Breast epithelium (tissue), 3 donors: ENCODE measurements around the gene FTCDNL1.

Source experiments
- POLR2A ChIP-seq: fragments of 450-650 bp; IDR thresholded peaks from one replicate; pipeline ENCODE4 v1.6.1; 2016; ENCODE audit warnings: antibody characterized with exemption, mild to moderate bottlenecking, moderate library complexity
- POLR2AphosphoS5 ChIP-seq, 3 donors: sonication (generic); formaldehyde crosslinking; IDR thresholded peaks; one replicate each; pipeline ENCODE4 v1.6.1; 2017; ENCODE audit warnings: antibody characterized with exemption in 3 of 3
- TF ChIP-seq, protein P1 (sequence below), 3 donors: fragments of 450-650 bp; IDR thresholded peaks; one replicate each; pipeline ENCODE4 v1.5.1; 2016 to 2017; ENCODE audit warnings: antibody characterized with exemption in 3 of 3, mild to moderate bottlenecking in 3 of 3, moderate library complexity in 3 of 3

DNA sequence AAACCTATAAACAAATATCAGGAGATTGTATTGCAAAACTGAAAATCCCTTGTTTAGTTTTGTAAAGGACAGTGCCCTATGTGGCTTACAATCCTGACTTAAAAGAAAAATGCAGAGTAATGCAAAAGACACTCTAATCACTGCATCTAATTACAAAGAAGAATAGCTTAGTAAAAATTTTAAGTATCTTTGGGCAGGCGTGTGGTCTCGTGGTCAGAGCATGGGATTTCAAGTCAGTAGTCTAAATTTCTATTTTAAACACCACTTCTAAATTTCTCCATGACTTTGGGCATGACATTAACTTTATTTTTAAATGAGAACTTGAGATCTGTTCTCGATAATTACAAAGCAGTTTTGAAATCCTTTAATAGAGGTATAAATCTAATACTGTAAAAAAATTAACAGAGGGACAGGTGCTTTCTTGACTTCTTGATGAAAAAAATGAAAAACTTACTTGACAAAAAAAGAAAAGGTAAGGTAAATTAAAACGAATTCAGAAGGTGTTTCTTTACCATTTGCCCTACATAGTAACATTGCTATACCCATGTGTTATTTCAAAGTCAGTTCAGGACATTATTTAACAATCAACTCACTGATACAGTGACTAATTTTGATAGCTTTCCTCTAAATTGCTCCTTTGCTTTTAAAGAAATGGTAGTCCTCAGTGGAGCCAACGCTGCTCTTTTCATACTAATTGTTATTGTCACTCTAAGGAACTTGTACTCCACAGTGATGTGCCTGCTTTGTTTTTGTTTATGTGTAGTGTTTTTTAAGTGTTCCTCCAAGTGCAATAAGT lies 17.6 kb upstream of the FTCDNL1 start:
- TF ChIP-seq POLR2A, result no peak
- TF ChIP-seq, protein P1, sequence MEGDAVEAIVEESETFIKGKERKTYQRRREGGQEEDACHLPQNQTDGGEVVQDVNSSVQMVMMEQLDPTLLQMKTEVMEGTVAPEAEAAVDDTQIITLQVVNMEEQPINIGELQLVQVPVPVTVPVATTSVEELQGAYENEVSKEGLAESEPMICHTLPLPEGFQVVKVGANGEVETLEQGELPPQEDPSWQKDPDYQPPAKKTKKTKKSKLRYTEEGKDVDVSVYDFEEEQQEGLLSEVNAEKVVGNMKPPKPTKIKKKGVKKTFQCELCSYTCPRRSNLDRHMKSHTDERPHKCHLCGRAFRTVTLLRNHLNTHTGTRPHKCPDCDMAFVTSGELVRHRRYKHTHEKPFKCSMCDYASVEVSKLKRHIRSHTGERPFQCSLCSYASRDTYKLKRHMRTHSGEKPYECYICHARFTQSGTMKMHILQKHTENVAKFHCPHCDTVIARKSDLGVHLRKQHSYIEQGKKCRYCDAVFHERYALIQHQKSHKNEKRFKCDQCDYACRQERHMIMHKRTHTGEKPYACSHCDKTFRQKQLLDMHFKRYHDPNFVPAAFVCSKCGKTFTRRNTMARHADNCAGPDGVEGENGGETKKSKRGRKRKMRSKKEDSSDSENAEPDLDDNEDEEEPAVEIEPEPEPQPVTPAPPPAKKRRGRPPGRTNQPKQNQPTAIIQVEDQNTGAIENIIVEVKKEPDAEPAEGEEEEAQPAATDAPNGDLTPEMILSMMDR (IDR thresholded peaks at IDR 0.05), result no peak
- no peak for TF ChIP-seq POLR2AphosphoS5 (IDR thresholded peaks at IDR 0.05)
